HEK293 (cell line): ENCODE data around the gene JMJD7.
A peak's percentile ranks its signal among the peaks of the same experiment; 100 is the strongest.

Experiments
- EGR2 ChIP-seq: fragments of 450-650 bp; formaldehyde crosslinking; IDR thresholded peaks from 2 replicates; pipeline ENCODE4 v1.5.1; 2016; ENCODE audit warnings: low read depth, missing biosample characterization, missing genetic modification characterization
- FEZF1 ChIP-seq: fragments of 450-650 bp; formaldehyde crosslinking; IDR thresholded peaks from 2 replicates; pipeline ENCODE4 v1.5.1; 2016; ENCODE audit warnings: missing biosample characterization, missing genetic modification characterization
- OVOL3 ChIP-seq: fragments of 450-650 bp; formaldehyde crosslinking; IDR thresholded peaks from 2 replicates; pipeline ENCODE4 v1.5.1; 2016; ENCODE audit warnings: missing biosample characterization, missing genetic modification characterization
- SETDB1 ChIP-seq: IDR thresholded peaks from one replicate; pipeline ENCODE4 v1.6.1; 2017; ENCODE audit warnings: mild to moderate bottlenecking, low read length, moderate library complexity, mixed read lengths; ENCODE audit not compliant: insufficient read length
- SP3 ChIP-seq: fragments of 450-650 bp; formaldehyde crosslinking; IDR thresholded peaks from 2 replicates; pipeline ENCODE4 v1.5.1; 2016; ENCODE audit warnings: missing biosample characterization, missing genetic modification characterization
- TCF7L2 ChIP-seq: IDR thresholded peaks from 2 replicates; pipeline ENCODE4 v1.6.1; 2011; ENCODE audit warnings: low read depth, mild to moderate bottlenecking, inconsistent platforms, low read length, moderate library complexity, borderline replicate concordance
- TRIM28 ChIP-seq: IDR thresholded peaks from 2 replicates; pipeline ENCODE4 v1.6.1; 2011; ENCODE audit warnings: low read length, control low read depth, borderline replicate concordance
- ZBTB8A ChIP-seq: fragments of 450-650 bp; formaldehyde crosslinking; IDR thresholded peaks from 2 replicates; pipeline ENCODE4 v1.5.1; 2016; ENCODE audit warnings: missing biosample characterization, missing genetic modification characterization
- ZNF335 ChIP-seq: fragments of 450-650 bp; formaldehyde crosslinking; conservative IDR thresholded peaks from 2 replicates; pipeline ENCODE4 v1.5.1; 2016; ENCODE audit warnings: missing biosample characterization, missing genetic modification characterization
- ZNF366 ChIP-seq: fragments of 450-650 bp; formaldehyde crosslinking; conservative IDR thresholded peaks from 2 replicates; pipeline ENCODE4 v1.5.1; 2016; ENCODE audit warnings: missing biosample characterization, missing genetic modification characterization
- ZNF391 ChIP-seq: fragments of 450-650 bp; formaldehyde crosslinking; IDR thresholded peaks from 2 replicates; pipeline ENCODE4 v1.5.1; 2016; ENCODE audit warnings: low read depth, missing biosample characterization, missing genetic modification characterization, borderline replicate concordance
- ZNF423 ChIP-seq: fragments of 450-650 bp; formaldehyde crosslinking; IDR thresholded peaks from 2 replicates; pipeline ENCODE4 v1.5.1; 2016; ENCODE audit warnings: missing biosample characterization, missing genetic modification characterization
- ZNF433 ChIP-seq: fragments of 450-650 bp; formaldehyde crosslinking; IDR thresholded peaks from 2 replicates; pipeline ENCODE4 v1.5.1; 2016; ENCODE audit warnings: missing biosample characterization, missing genetic modification characterization, low read depth
- ZNF571 ChIP-seq: fragments of 450-650 bp; formaldehyde crosslinking; IDR thresholded peaks from 2 replicates; pipeline ENCODE4 v1.5.0; 2017; ENCODE audit warnings: missing biosample characterization, missing genetic modification characterization
- ZNF624 ChIP-seq: fragments of 450-650 bp; formaldehyde crosslinking; IDR thresholded peaks from 2 replicates; pipeline ENCODE4 v1.5.1; 2017; ENCODE audit warnings: missing biosample characterization, missing genetic modification characterization
- ZNF707 ChIP-seq: fragments of 450-650 bp; formaldehyde crosslinking; IDR thresholded peaks from 2 replicates; pipeline ENCODE4 v1.5.1; 2016; ENCODE audit warnings: missing biosample characterization, missing genetic modification characterization
- ZNF777 ChIP-seq: fragments of 450-650 bp; formaldehyde crosslinking; IDR thresholded peaks from 2 replicates; pipeline ENCODE4 v1.5.1; 2017; ENCODE audit warnings: missing biosample characterization, missing genetic modification characterization, borderline replicate concordance
- ZNF843 ChIP-seq: fragments of 450-650 bp; formaldehyde crosslinking; IDR thresholded peaks from 2 replicates; pipeline ENCODE4 v1.5.1; 2016; ENCODE audit warnings: missing biosample characterization, missing genetic modification characterization
- TF ChIP-seq, protein P1 (sequence below): sonication (generic); formaldehyde crosslinking; IDR thresholded peaks from 2 replicates; pipeline ENCODE4 v1.8.1; 2022; ENCODE audit warnings: mild to moderate bottlenecking, moderate library complexity, missing genetic modification reagents
- TF ChIP-seq, protein P2 (sequence below): fragments of 450-650 bp; formaldehyde crosslinking; IDR thresholded peaks from 2 replicates; pipeline ENCODE4 v1.5.1; 2017; ENCODE audit warnings: missing biosample characterization, missing genetic modification characterization
- TF ChIP-seq, protein P3 (sequence below): fragments of 450-650 bp; formaldehyde crosslinking; IDR thresholded peaks from 2 replicates; pipeline ENCODE4 v1.5.1; 2016; ENCODE audit warnings: missing biosample characterization, missing genetic modification characterization
- TF ChIP-seq, protein P4 (sequence below): fragments of 450-650 bp; formaldehyde crosslinking; IDR thresholded peaks from 2 replicates; pipeline ENCODE4 v1.5.1; 2016; ENCODE audit warnings: missing biosample characterization, missing genetic modification characterization
- TF ChIP-seq, protein P5 (sequence below): fragments of 450-650 bp; formaldehyde crosslinking; IDR thresholded peaks from 2 replicates; pipeline ENCODE4 v1.5.1; 2016; ENCODE audit warnings: missing biosample characterization, missing genetic modification characterization
- TF ChIP-seq, protein P6 (sequence below): IDR thresholded peaks from 2 replicates; pipeline ENCODE4 v1.6.1; 2011; ENCODE audit warnings: mild to moderate bottlenecking, low read depth, low read length, borderline replicate concordance
- TF ChIP-seq, protein P7 (sequence below): fragments of 450-650 bp; formaldehyde crosslinking; optimal IDR thresholded peaks from 2 replicates; pipeline ENCODE3; 2016; ENCODE audit warnings: missing biosample characterization, mild to moderate bottlenecking, missing genetic modification characterization
- TF ChIP-seq, protein P8 (sequence below): fragments of 450-650 bp; formaldehyde crosslinking; IDR thresholded peaks from 2 replicates; pipeline ENCODE4 v1.5.1; 2016; ENCODE audit warnings: missing biosample characterization, missing genetic modification characterization, borderline replicate concordance

Gene JMJD7

DNA sequence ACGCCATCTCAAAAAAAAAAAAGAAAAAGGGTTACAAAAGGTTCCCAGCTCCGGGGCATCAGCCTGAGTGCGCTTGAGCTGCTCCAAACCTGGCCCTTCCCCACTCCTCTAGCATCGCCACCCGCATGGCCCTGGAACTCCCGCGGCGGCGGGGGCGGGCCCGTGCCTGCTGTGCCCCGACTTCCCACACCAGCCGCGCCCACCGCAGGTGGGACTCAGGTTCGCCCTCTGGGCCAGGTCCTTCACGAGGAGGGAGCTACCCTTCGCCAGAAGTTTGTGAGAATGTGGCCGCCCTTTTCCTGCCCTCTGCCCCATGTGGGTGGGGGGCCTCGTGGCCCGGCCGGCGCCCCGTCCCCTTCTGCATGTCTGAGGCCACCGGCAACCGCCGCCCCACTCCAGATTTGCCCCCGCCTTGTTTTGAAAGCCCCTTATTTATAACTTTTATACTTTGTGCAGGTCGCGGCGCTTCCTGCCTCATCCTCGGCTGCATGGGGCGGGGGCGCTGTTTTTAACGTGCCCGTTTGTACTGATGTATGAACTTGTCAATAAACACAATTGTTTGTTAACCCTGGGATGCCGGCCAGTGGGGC lies 507 bp upstream of the JMJD7 start (continued):
- TF ChIP-seq, protein P1, sequence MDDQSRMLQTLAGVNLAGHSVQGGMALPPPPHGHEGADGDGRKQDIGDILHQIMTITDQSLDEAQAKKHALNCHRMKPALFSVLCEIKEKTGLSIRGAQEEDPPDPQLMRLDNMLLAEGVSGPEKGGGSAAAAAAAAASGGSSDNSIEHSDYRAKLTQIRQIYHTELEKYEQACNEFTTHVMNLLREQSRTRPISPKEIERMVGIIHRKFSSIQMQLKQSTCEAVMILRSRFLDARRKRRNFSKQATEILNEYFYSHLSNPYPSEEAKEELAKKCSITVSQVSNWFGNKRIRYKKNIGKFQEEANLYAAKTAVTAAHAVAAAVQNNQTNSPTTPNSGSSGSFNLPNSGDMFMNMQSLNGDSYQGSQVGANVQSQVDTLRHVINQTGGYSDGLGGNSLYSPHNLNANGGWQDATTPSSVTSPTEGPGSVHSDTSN (CRISPR knock-in tag) = no peak
- no peak for TF ChIP-seq TCF7L2
- no peak for TF ChIP-seq ZNF571 (tag by site-specific recombination)
- TF ChIP-seq ZNF335 = peak; percentile 76; the same call in 1 of the 2 replicates
- TF ChIP-seq, protein P2, sequence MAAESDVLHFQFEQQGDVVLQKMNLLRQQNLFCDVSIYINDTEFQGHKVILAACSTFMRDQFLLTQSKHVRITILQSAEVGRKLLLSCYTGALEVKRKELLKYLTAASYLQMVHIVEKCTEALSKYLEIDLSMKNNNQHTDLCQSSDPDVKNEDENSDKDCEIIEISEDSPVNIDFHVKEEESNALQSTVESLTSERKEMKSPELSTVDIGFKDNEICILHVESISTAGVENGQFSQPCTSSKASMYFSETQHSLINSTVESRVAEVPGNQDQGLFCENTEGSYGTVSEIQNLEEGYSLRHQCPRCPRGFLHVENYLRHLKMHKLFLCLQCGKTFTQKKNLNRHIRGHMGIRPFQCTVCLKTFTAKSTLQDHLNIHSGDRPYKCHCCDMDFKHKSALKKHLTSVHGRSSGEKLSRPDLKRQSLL (tag by site-specific recombination) = peak; percentile 85
- TF ChIP-seq FEZF1 (tag by site-specific recombination) = no peak
- TF ChIP-seq EGR2 (tag by site-specific recombination) = peak; percentile 82
- TF ChIP-seq, protein P3, sequence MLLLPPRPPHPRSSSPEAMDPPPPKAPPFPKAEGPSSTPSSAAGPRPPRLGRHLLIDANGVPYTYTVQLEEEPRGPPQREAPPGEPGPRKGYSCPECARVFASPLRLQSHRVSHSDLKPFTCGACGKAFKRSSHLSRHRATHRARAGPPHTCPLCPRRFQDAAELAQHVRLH (tag by site-specific recombination) = no peak
- TF ChIP-seq OVOL3 (tag by site-specific recombination) = no peak
- TF ChIP-seq, protein P4, sequence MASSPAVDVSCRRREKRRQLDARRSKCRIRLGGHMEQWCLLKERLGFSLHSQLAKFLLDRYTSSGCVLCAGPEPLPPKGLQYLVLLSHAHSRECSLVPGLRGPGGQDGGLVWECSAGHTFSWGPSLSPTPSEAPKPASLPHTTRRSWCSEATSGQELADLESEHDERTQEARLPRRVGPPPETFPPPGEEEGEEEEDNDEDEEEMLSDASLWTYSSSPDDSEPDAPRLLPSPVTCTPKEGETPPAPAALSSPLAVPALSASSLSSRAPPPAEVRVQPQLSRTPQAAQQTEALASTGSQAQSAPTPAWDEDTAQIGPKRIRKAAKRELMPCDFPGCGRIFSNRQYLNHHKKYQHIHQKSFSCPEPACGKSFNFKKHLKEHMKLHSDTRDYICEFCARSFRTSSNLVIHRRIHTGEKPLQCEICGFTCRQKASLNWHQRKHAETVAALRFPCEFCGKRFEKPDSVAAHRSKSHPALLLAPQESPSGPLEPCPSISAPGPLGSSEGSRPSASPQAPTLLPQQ (tag by site-specific recombination) = no peak
- no peak for TF ChIP-seq ZNF777 (tag by site-specific recombination)
- TF ChIP-seq, protein P5, sequence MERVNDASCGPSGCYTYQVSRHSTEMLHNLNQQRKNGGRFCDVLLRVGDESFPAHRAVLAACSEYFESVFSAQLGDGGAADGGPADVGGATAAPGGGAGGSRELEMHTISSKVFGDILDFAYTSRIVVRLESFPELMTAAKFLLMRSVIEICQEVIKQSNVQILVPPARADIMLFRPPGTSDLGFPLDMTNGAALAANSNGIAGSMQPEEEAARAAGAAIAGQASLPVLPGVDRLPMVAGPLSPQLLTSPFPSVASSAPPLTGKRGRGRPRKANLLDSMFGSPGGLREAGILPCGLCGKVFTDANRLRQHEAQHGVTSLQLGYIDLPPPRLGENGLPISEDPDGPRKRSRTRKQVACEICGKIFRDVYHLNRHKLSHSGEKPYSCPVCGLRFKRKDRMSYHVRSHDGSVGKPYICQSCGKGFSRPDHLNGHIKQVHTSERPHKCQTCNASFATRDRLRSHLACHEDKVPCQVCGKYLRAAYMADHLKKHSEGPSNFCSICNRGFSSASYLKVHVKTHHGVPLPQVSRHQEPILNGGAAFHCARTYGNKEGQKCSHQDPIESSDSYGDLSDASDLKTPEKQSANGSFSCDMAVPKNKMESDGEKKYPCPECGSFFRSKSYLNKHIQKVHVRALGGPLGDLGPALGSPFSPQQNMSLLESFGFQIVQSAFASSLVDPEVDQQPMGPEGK (tag by site-specific recombination) = peak; percentile 42; the same call in 1 of the 2 replicates
- peak; percentile 53; the same call in 1 of the 2 replicates for TF ChIP-seq SP3 (tag by site-specific recombination)
- TF ChIP-seq, protein P6, sequence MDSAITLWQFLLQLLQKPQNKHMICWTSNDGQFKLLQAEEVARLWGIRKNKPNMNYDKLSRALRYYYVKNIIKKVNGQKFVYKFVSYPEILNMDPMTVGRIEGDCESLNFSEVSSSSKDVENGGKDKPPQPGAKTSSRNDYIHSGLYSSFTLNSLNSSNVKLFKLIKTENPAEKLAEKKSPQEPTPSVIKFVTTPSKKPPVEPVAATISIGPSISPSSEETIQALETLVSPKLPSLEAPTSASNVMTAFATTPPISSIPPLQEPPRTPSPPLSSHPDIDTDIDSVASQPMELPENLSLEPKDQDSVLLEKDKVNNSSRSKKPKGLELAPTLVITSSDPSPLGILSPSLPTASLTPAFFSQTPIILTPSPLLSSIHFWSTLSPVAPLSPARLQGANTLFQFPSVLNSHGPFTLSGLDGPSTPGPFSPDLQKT = no peak
- TF ChIP-seq ZNF843 (tag by site-specific recombination) = no peak
- TF ChIP-seq ZNF624 (tag by site-specific recombination) = no peak
- TF ChIP-seq, protein P7, sequence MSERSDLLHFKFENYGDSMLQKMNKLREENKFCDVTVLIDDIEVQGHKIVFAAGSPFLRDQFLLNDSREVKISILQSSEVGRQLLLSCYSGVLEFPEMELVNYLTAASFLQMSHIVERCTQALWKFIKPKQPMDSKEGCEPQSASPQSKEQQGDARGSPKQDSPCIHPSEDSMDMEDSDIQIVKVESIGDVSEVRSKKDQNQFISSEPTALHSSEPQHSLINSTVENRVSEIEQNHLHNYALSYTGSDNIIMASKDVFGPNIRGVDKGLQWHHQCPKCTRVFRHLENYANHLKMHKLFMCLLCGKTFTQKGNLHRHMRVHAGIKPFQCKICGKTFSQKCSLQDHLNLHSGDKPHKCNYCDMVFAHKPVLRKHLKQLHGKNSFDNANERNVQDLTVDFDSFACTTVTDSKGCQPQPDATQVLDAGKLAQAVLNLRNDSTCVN (tag by site-specific recombination) = no peak
- TF ChIP-seq ZBTB8A (tag by site-specific recombination) = peak; percentile 54
- TF ChIP-seq ZNF366 (tag by site-specific recombination) = no peak
- TF ChIP-seq SETDB1 = no peak
- TF ChIP-seq ZNF707 (tag by site-specific recombination) = no peak
- TF ChIP-seq ZNF423 (tag by site-specific recombination) = 0 out of 2 replicates have a peak, but pooled peaks have one; percentile 44
- TF ChIP-seq ZNF433 (tag by site-specific recombination) = no peak
- TF ChIP-seq ZNF391 (tag by site-specific recombination) = no peak
- TF ChIP-seq TRIM28 = no peak
- TF ChIP-seq, protein P8, sequence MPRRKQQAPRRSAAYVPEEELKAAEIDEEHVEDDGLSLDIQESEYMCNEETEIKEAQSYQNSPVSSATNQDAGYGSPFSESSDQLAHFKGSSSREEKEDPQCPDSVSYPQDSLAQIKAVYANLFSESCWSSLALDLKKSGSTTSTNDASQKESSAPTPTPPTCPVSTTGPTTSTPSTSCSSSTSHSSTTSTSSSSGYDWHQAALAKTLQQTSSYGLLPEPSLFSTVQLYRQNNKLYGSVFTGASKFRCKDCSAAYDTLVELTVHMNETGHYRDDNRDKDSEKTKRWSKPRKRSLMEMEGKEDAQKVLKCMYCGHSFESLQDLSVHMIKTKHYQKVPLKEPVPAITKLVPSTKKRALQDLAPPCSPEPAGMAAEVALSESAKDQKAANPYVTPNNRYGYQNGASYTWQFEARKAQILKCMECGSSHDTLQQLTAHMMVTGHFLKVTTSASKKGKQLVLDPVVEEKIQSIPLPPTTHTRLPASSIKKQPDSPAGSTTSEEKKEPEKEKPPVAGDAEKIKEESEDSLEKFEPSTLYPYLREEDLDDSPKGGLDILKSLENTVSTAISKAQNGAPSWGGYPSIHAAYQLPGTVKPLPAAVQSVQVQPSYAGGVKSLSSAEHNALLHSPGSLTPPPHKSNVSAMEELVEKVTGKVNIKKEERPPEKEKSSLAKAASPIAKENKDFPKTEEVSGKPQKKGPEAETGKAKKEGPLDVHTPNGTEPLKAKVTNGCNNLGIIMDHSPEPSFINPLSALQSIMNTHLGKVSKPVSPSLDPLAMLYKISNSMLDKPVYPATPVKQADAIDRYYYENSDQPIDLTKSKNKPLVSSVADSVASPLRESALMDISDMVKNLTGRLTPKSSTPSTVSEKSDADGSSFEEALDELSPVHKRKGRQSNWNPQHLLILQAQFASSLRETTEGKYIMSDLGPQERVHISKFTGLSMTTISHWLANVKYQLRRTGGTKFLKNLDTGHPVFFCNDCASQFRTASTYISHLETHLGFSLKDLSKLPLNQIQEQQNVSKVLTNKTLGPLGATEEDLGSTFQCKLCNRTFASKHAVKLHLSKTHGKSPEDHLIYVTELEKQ = no peak
